ENCODE measurements around the gene EMC8.
"Not testable (repeated sequence)": the region's sequence is repeated elsewhere in the genome, so short reads cannot be mapped to it uniquely, and the experiment has no call there.

Gene EMC8

GRCh38 chr16:85838876-85839585, 39.7 kb upstream of the EMC8 start:
- Mint-ChIP-seq H3K4me3 (no peak overlapping the region), H3K9me3 (peaks cover 0 to 6% of the 10 kb centered on the region in 2 donors), H3K27ac (peak overlapping the region in 1 of 2 donors; percentile 4), H3K27me3 (peaks cover 70% of the 10 kb centered on the region), H3K4me1 (no peaks in the 10 kb centered on the region)
- no peak for DNase-seq
- ATAC-seq = no peak

- no peak overlapping the region for H3K4me3 Mint-ChIP-seq
These were observed 39.0 kb upstream of the EMC8 start for GRCh38 chr16:85838381-85838780.

GRCh38 chr16:85837654-85838053, 38.3 kb upstream of the EMC8 start:
- not testable (repeated sequence) for H3K9me3 Mint-ChIP-seq, ATAC-seq, H3K4me1 Mint-ChIP-seq, H3K27ac Mint-ChIP-seq, H3K4me3 Mint-ChIP-seq, DNase-seq
- peaks cover 83% of the 10 kb centered on the region for H3K27me3 Mint-ChIP-seq

More at GRCh38 chr16:85838381-85838780, 39.0 kb upstream of the EMC8 start:
- no peak for ATAC-seq
- Mint-ChIP-seq H3K27ac (peak overlapping the region in 1 of 2 donors; percentile 23), H3K9me3 (peaks cover 0 to 12% of the 10 kb centered on the region in 2 donors), H3K4me1 (no peaks in the 10 kb centered on the region), H3K27me3 (peaks cover 76% of the 10 kb centered on the region)
- no peak for DNase-seq

GRCh38 chr16:85836706-85837582, 37.6 kb upstream of the EMC8 start:
- Mint-ChIP-seq H3K4me1 (no peaks in the 10 kb centered on the region), H3K27ac (no peak overlapping the region), H3K4me3 (no peak overlapping the region), H3K27me3 (peaks cover 90% of the 10 kb centered on the region), H3K9me3 (peaks cover 0 to 7% of the 10 kb centered on the region in 2 donors)
- ATAC-seq (no peak), DNase-seq (no peak)

GRCh38 chr16:85835956-85836705, 36.8 kb upstream of the EMC8 start:
- no peak overlapping the region for H3K4me3 Mint-ChIP-seq
- H3K27me3 Mint-ChIP-seq = peaks cover 95% of the 10 kb centered on the region
- no peaks in the 10 kb centered on the region for H3K4me1 Mint-ChIP-seq
- H3K27ac Mint-ChIP-seq = no peak overlapping the region
- no peak for ATAC-seq
- DNase-seq = no peak
- peaks cover 0 to 7% of the 10 kb centered on the region in 2 donors for H3K9me3 Mint-ChIP-seq

- no peaks in the 10 kb centered on the region for H3K4me1 Mint-ChIP-seq
- peaks cover 95% of the 10 kb centered on the region for H3K27me3 Mint-ChIP-seq
- peaks cover 0 to 7% of the 10 kb centered on the region in 2 donors for H3K9me3 Mint-ChIP-seq
- DNase-seq (no peak), ATAC-seq (no peak)
- H3K27ac Mint-ChIP-seq = no peak overlapping the region
- H3K4me3 Mint-ChIP-seq = no peak overlapping the region
These were observed 35.9 kb upstream of the EMC8 start for GRCh38 chr16:85835227-85835751.

GRCh38 chr16:85834741-85835140, 35.4 kb upstream of the EMC8 start:
- H3K9me3 Mint-ChIP-seq = peaks cover 0 to 7% of the 10 kb centered on the region in 2 donors
- H3K27me3 Mint-ChIP-seq = peaks cover 95% of the 10 kb centered on the region
- ATAC-seq (peak; percentile 7), DNase-seq (no peak)
- no peak overlapping the region for H3K4me3 Mint-ChIP-seq
- H3K4me1 Mint-ChIP-seq = peaks cover 3% of the 10 kb centered on the region
- no peak overlapping the region for H3K27ac Mint-ChIP-seq

GRCh38 chr16:85833219-85833920, 34.0 kb upstream of the EMC8 start:
- Mint-ChIP-seq H3K27me3 (peaks cover 95% of the 10 kb centered on the region), H3K4me3 (no peak overlapping the region), H3K27ac (peak overlapping the region in 1 of 2 donors; percentile 93), H3K4me1 (peaks cover 16% of the 10 kb centered on the region), H3K9me3 (peaks cover 5 to 15% of the 10 kb centered on the region in 2 donors)
- ATAC-seq (no peak), DNase-seq (no peak)

GRCh38 chr16:85832570-85833218, 33.4 kb upstream of the EMC8 start:
- H3K27me3 Mint-ChIP-seq = peaks cover 93% of the 10 kb centered on the region
- no peak overlapping the region for H3K27ac Mint-ChIP-seq
- H3K4me3 Mint-ChIP-seq = no peak overlapping the region
- DNase-seq (no peak), ATAC-seq (no peak)
- H3K9me3 Mint-ChIP-seq = peaks cover 5 to 15% of the 10 kb centered on the region in 2 donors
- peaks cover 16% of the 10 kb centered on the region for H3K4me1 Mint-ChIP-seq

- Mint-ChIP-seq H3K27ac (no peak overlapping the region), H3K4me3 (no peak overlapping the region), H3K27me3 (peaks cover 84% of the 10 kb centered on the region), H3K9me3 (peaks cover 5 to 15% of the 10 kb centered on the region in 2 donors), H3K4me1 (peaks cover 16% of the 10 kb centered on the region)
- DNase-seq (no peak), ATAC-seq (no peak)
These were observed 31.5 kb upstream of the EMC8 start for GRCh38 chr16:85830821-85831220.

GRCh38 chr16:85829751-85830445, 30.6 kb upstream of the EMC8 start:
- Mint-ChIP-seq H3K4me3 (peak overlapping the region in 1 of 2 donors; percentile 56), H3K9me3 (peaks cover 5 to 15% of the 10 kb centered on the region in 2 donors), H3K4me1 (peaks cover 16% of the 10 kb centered on the region), H3K27me3 (peaks cover 74% of the 10 kb centered on the region), H3K27ac (no peak overlapping the region)
- ATAC-seq (no peak), DNase-seq (no peak)

GRCh38 chr16:85829171-85829719, 29.9 kb upstream of the EMC8 start:
- H3K27me3 Mint-ChIP-seq = peaks cover 68% of the 10 kb centered on the region
- H3K4me3 Mint-ChIP-seq = peak overlapping the region in 1 of 2 donors; percentile 56
- peaks cover 16% of the 10 kb centered on the region for H3K4me1 Mint-ChIP-seq
- DNase-seq (no peak), ATAC-seq (no peak)
- peak overlapping the region in 1 of 2 donors; percentile 27 for H3K27ac Mint-ChIP-seq
- peaks cover 5 to 15% of the 10 kb centered on the region in 2 donors for H3K9me3 Mint-ChIP-seq

GRCh38 chr16:85828166-85828565, 28.8 kb upstream of the EMC8 start:
- no peak overlapping the region for H3K27ac Mint-ChIP-seq
- DNase-seq = no peak
- H3K9me3 Mint-ChIP-seq = peaks cover 5 to 8% of the 10 kb centered on the region in 2 donors
- no peak for ATAC-seq
- H3K4me3 Mint-ChIP-seq = no peak overlapping the region
- H3K27me3 Mint-ChIP-seq = peaks cover 57% of the 10 kb centered on the region
- peaks cover 16% of the 10 kb centered on the region for H3K4me1 Mint-ChIP-seq

All from stimulated activated naive CD8-positive, alpha-beta T cell treated with anti-CD3 and anti-CD28 coated beads, Interleukin-15, amount 100 ng/mL, for 72 hours (primary cell).